ENCODE data around the gene SFTPA2.
"Not testable (repeated sequence)": the region's sequence is repeated elsewhere in the genome, so short reads cannot be mapped to it uniquely, and the experiment has no call there.

SFTPA2 gene

GRCh38 chr10:79509934-79510508 lies 50.2 kb downstream of the SFTPA2 start:
- DNase-seq = not testable (repeated sequence)

- not testable (repeated sequence) for DNase-seq
Measured at GRCh38 chr10:79509306-79509933, 50.8 kb downstream of the SFTPA2 start.

GRCh38 chr10:79508245-79508644 lies 52.0 kb downstream of the SFTPA2 start:
- DNase-seq = not testable (repeated sequence)

- DNase-seq = no peak
Measured at GRCh38 chr10:79507440-79508167, 52.6 kb downstream of the SFTPA2 start.
